WTC11 (cell line): ENCODE results near the gene GDPD2.

Experiments used
- FOXK1 ChIP-seq: sonication (generic); formaldehyde crosslinking; IDR thresholded peaks from 2 replicates; pipeline ENCODE4 v1.8.0; 2022; ENCODE audit warnings: mild to moderate bottlenecking, moderate library complexity, missing genetic modification reagents
- TF ChIP-seq, protein P1 (sequence below): fragments of 200-600 bp; IDR thresholded peaks from 2 replicates; pipeline ENCODE4 v1.8.0; 2022; ENCODE audit warnings: antibody characterized with exemption
- TF ChIP-seq, protein P2 (sequence below): sonication (generic); formaldehyde crosslinking; IDR thresholded peaks from 2 replicates; pipeline ENCODE4 v1.8.1; 2023; ENCODE audit warnings: mild to moderate bottlenecking, missing genetic modification reagents, borderline replicate concordance

DNA sequence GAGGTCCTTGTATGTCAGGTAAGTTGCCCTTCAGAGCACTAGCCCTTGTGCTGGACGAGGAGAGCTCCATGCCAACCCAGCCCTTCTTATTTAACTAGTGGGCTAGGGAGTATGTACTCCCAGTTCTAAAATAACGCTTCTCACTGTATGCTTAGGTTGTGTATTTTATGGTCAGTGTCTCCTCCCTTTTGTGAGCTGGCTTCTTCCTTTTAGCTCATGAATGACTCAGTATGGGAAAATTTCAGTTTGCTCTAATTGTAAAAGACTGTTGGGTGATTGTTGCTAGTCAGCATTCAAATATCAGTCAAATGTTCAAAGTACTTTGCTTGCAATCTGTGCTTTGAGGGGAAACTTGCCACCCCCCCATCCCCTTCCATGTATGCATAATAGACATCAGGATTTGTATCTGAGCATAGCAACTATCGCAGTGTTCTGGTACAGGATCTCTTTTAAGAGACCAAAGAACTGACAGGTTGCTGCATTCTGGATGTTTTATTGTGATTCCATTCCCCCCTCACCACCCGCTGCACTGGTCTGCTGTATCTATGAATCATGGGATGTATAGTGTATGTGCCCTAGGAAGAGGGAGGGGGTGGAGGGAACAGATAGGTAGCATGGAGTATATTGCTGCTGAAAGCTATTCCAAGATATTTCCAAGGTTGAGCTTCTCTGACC, 56.3 kb downstream of the GDPD2 start:
- TF ChIP-seq, protein P1, sequence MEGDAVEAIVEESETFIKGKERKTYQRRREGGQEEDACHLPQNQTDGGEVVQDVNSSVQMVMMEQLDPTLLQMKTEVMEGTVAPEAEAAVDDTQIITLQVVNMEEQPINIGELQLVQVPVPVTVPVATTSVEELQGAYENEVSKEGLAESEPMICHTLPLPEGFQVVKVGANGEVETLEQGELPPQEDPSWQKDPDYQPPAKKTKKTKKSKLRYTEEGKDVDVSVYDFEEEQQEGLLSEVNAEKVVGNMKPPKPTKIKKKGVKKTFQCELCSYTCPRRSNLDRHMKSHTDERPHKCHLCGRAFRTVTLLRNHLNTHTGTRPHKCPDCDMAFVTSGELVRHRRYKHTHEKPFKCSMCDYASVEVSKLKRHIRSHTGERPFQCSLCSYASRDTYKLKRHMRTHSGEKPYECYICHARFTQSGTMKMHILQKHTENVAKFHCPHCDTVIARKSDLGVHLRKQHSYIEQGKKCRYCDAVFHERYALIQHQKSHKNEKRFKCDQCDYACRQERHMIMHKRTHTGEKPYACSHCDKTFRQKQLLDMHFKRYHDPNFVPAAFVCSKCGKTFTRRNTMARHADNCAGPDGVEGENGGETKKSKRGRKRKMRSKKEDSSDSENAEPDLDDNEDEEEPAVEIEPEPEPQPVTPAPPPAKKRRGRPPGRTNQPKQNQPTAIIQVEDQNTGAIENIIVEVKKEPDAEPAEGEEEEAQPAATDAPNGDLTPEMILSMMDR: no peak
- TF ChIP-seq, protein P2, sequence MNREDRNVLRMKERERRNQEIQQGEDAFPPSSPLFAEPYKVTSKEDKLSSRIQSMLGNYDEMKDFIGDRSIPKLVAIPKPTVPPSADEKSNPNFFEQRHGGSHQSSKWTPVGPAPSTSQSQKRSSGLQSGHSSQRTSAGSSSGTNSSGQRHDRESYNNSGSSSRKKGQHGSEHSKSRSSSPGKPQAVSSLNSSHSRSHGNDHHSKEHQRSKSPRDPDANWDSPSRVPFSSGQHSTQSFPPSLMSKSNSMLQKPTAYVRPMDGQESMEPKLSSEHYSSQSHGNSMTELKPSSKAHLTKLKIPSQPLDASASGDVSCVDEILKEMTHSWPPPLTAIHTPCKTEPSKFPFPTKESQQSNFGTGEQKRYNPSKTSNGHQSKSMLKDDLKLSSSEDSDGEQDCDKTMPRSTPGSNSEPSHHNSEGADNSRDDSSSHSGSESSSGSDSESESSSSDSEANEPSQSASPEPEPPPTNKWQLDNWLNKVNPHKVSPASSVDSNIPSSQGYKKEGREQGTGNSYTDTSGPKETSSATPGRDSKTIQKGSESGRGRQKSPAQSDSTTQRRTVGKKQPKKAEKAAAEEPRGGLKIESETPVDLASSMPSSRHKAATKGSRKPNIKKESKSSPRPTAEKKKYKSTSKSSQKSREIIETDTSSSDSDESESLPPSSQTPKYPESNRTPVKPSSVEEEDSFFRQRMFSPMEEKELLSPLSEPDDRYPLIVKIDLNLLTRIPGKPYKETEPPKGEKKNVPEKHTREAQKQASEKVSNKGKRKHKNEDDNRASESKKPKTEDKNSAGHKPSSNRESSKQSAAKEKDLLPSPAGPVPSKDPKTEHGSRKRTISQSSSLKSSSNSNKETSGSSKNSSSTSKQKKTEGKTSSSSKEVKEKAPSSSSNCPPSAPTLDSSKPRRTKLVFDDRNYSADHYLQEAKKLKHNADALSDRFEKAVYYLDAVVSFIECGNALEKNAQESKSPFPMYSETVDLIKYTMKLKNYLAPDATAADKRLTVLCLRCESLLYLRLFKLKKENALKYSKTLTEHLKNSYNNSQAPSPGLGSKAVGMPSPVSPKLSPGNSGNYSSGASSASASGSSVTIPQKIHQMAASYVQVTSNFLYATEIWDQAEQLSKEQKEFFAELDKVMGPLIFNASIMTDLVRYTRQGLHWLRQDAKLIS (CRISPR knock-in tag): no peak
- no peak for TF ChIP-seq FOXK1 (CRISPR knock-in tag)
